ENCODE measurements around the gene BDNF.

DNA sequence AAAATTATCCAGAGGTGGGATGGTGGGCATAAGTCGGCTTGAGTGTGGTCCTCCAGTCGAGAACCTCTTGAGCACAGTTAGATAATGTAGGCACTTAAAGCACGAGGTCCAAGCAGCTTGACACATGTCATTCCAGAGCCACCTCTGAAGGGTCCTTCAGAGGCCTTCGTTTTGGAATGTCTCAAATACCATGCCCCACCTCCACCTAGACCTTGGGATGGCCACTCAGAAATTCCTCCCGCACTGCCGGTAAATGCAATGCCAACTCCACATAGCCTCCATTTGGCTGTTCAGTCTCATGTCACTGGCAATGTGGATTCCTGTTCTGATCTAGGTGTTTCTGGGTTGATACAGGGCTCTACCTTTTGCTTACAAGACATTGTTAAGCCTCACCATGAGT, 43.9 kb downstream of the BDNF start:
- TF ChIP-seq, protein P1, sequence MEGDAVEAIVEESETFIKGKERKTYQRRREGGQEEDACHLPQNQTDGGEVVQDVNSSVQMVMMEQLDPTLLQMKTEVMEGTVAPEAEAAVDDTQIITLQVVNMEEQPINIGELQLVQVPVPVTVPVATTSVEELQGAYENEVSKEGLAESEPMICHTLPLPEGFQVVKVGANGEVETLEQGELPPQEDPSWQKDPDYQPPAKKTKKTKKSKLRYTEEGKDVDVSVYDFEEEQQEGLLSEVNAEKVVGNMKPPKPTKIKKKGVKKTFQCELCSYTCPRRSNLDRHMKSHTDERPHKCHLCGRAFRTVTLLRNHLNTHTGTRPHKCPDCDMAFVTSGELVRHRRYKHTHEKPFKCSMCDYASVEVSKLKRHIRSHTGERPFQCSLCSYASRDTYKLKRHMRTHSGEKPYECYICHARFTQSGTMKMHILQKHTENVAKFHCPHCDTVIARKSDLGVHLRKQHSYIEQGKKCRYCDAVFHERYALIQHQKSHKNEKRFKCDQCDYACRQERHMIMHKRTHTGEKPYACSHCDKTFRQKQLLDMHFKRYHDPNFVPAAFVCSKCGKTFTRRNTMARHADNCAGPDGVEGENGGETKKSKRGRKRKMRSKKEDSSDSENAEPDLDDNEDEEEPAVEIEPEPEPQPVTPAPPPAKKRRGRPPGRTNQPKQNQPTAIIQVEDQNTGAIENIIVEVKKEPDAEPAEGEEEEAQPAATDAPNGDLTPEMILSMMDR (conservative IDR thresholded peaks at IDR 0.05; ENCODE audit: low read depth in 2 of 2): no peak
- TF ChIP-seq POLR2AphosphoS5 (IDR thresholded peaks at IDR 0.05; ENCODE audit: low read depth): no peak
- TF ChIP-seq EZH2 (IDR thresholded peaks at IDR 0.05; ENCODE audit: low read depth, unreplicated experiment): no peak
- TF ChIP-seq, protein P2, sequence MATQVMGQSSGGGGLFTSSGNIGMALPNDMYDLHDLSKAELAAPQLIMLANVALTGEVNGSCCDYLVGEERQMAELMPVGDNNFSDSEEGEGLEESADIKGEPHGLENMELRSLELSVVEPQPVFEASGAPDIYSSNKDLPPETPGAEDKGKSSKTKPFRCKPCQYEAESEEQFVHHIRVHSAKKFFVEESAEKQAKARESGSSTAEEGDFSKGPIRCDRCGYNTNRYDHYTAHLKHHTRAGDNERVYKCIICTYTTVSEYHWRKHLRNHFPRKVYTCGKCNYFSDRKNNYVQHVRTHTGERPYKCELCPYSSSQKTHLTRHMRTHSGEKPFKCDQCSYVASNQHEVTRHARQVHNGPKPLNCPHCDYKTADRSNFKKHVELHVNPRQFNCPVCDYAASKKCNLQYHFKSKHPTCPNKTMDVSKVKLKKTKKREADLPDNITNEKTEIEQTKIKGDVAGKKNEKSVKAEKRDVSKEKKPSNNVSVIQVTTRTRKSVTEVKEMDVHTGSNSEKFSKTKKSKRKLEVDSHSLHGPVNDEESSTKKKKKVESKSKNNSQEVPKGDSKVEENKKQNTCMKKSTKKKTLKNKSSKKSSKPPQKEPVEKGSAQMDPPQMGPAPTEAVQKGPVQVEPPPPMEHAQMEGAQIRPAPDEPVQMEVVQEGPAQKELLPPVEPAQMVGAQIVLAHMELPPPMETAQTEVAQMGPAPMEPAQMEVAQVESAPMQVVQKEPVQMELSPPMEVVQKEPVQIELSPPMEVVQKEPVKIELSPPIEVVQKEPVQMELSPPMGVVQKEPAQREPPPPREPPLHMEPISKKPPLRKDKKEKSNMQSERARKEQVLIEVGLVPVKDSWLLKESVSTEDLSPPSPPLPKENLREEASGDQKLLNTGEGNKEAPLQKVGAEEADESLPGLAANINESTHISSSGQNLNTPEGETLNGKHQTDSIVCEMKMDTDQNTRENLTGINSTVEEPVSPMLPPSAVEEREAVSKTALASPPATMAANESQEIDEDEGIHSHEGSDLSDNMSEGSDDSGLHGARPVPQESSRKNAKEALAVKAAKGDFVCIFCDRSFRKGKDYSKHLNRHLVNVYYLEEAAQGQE (IDR thresholded peaks at IDR 0.05; ENCODE audit: unreplicated experiment): no peak
- TF ChIP-seq CREB1 (CRISPR knock-in tag; IDR thresholded peaks at IDR 0.05; ENCODE audit: low read depth): no peak
- no peak for TF ChIP-seq EZH2phosphoT487 (IDR thresholded peaks at IDR 0.05; ENCODE audit: unreplicated experiment)
- TF ChIP-seq, protein P3, sequence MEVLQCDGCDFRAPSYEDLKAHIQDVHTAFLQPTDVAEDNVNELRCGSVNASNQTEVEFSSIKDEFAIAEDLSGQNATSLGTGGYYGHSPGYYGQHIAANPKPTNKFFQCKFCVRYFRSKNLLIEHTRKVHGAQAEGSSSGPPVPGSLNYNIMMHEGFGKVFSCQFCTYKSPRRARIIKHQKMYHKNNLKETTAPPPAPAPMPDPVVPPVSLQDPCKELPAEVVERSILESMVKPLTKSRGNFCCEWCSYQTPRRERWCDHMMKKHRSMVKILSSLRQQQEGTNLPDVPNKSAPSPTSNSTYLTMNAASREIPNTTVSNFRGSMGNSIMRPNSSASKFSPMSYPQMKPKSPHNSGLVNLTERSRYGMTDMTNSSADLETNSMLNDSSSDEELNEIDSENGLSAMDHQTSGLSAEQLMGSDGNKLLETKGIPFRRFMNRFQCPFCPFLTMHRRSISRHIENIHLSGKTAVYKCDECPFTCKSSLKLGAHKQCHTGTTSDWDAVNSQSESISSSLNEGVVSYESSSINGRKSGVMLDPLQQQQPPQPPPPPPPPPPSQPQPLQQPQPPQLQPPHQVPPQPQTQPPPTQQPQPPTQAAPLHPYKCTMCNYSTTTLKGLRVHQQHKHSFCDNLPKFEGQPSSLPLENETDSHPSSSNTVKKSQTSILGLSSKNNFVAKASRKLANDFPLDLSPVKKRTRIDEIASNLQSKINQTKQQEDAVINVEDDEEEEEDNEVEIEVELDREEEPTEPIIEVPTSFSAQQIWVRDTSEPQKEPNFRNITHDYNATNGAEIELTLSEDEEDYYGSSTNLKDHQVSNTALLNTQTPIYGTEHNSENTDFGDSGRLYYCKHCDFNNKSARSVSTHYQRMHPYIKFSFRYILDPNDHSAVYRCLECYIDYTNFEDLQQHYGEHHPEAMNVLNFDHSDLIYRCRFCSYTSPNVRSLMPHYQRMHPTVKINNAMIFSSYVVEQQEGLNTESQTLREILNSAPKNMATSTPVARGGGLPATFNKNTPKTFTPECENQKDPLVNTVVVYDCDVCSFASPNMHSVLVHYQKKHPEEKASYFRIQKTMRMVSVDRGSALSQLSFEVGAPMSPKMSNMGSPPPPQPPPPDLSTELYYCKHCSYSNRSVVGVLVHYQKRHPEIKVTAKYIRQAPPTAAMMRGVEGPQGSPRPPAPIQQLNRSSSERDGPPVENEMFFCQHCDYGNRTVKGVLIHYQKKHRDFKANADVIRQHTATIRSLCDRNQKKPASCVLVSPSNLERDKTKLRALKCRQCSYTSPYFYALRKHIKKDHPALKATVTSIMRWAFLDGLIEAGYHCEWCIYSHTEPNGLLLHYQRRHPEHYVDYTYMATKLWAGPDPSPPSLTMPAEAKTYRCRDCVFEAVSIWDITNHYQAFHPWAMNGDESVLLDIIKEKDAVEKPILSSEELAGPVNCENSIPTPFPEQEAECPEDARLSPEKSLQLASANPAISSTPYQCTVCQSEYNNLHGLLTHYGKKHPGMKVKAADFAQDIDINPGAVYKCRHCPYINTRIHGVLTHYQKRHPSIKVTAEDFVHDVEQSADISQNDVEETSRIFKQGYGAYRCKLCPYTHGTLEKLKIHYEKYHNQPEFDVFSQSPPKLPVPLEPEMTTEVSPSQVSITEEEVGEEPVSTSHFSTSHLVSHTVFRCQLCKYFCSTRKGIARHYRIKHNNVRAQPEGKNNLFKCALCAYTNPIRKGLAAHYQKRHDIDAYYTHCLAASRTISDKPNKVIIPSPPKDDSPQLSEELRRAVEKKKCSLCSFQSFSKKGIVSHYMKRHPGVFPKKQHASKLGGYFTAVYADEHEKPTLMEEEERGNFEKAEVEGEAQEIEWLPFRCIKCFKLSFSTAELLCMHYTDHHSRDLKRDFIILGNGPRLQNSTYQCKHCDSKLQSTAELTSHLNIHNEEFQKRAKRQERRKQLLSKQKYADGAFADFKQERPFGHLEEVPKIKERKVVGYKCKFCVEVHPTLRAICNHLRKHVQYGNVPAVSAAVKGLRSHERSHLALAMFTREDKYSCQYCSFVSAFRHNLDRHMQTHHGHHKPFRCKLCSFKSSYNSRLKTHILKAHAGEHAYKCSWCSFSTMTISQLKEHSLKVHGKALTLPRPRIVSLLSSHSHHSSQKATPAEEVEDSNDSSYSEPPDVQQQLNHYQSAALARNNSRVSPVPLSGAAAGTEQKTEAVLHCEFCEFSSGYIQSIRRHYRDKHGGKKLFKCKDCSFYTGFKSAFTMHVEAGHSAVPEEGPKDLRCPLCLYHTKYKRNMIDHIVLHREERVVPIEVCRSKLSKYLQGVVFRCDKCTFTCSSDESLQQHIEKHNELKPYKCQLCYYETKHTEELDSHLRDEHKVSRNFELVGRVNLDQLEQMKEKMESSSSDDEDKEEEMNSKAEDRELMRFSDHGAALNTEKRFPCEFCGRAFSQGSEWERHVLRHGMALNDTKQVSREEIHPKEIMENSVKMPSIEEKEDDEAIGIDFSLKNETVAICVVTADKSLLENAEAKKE (CRISPR knock-in tag; IDR thresholded peaks at IDR 0.05): no peak
- TF ChIP-seq JUNB (IDR thresholded peaks at IDR 0.05; ENCODE audit: unreplicated experiment): no peak
- TF ChIP-seq, protein P4, sequence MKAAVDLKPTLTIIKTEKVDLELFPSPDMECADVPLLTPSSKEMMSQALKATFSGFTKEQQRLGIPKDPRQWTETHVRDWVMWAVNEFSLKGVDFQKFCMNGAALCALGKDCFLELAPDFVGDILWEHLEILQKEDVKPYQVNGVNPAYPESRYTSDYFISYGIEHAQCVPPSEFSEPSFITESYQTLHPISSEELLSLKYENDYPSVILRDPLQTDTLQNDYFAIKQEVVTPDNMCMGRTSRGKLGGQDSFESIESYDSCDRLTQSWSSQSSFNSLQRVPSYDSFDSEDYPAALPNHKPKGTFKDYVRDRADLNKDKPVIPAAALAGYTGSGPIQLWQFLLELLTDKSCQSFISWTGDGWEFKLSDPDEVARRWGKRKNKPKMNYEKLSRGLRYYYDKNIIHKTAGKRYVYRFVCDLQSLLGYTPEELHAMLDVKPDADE (IDR thresholded peaks at IDR 0.05): no peak
- TF ChIP-seq STAT1 (IDR thresholded peaks at IDR 0.05; ENCODE audit: unreplicated experiment): no peak
- no peak for TF ChIP-seq ZNF331 (CRISPR knock-in tag; IDR thresholded peaks at IDR 0.05; ENCODE audit: low read depth)
- TF ChIP-seq ZNF114 (CRISPR knock-in tag; IDR thresholded peaks at IDR 0.05): no peak
- no peak for TF ChIP-seq NANOG (IDR thresholded peaks at IDR 0.05; ENCODE audit: borderline replicate concordance)

Measured in GM23338 (cell line).